HG02798 (cell line): ENCODE results near the gene COA3.

Experiments
- ATAC-seq: cut with Tn5 transposase; IDR thresholded peaks from one replicate; pipeline ENCODE4 v1.9.1; 2021; ENCODE audit warnings: mild to moderate bottlenecking; ENCODE audit not compliant: unreplicated experiment, poor library complexity

COA3 gene

DNA sequence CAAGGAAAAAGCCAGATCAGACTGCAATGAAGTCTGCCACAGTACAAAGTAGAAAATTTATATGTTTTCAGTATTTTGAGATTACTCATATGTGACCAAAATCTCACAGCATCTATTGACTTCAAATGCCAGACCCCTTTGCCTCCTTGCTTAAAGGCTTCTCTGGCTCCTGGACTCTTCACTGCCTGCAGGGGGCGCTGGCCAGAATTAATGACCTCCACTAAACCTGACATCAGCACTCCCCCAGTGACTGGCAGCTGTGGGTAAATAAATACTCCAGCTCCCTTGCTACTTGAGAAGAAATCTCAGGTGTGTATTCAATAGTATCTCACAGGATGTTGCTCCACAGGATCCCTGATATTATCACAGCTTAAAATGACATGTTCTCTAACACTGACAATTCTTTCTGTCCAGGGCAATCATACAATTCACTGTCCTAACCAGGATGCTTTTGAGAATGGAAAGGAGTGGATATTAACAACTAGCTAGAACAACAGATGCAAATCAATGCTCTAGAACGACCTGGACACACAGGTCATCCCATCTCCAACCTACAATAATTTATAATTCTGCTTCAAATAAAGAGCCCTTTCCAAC, 21.5 kb upstream of the COA3 start:
- ATAC-seq = no peak

- no peak for ATAC-seq
These were observed 19.9 kb upstream of the COA3 start for GRCh38 chr17:42818379-42818778.

GRCh38 chr17:42817866-42818265, 19.4 kb upstream of the COA3 start:
- ATAC-seq = no peak

GRCh38 chr17:42814633-42815399, 16.3 kb upstream of the COA3 start:
- ATAC-seq = no peak

- ATAC-seq = no peak
These were observed 10.7 kb upstream of the COA3 start for GRCh38 chr17:42809250-42809649.

GRCh38 chr17:42806249-42806648, 7.7 kb upstream of the COA3 start:
- no peak for ATAC-seq

- no peak for ATAC-seq
These were observed 6.4 kb upstream of the COA3 start for GRCh38 chr17:42804918-42805367.

DNA sequence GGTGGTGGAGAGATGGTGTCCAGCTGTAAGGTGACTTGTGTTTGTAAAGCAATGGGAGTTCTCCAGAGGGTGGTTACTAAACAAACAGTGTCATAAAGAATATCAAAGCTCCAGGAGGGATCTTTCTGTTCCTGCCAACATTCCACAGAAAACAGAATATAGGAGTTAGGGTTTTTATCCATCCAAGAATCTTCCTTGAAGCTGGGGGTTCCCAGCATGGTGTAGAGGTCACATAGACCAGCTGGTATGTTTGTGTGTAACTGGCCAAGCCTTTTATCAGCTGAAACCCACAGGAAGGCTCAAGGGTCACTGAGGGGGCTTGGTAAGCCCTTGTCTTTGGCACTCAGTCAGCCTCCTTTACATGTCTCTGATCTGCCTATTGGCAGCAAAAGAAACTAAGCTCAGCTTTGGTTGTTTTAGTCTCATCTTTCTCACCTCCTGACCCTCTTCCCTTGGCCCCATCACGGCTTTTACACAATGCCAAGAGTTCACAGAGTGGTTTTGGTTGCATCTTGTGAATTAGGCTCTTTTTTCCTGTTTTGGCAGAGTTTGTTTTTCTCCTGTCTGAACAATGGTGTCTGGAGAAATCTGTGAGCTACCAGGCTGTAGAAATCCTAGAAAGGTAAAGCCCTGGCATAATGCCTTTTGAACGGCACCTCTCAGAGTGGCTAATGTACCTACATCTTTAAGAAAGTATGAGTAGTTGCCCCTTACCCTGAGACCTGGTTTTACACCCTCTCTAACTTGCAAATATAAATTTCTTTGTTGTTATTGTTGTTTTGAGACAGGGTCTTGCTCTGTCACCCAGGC, 4.8 kb upstream of the COA3 start:
- no peak for ATAC-seq

- ATAC-seq = no peak
These were observed 507 bp downstream of the COA3 start for GRCh38 chr17:42798011-42798382.

DNA sequence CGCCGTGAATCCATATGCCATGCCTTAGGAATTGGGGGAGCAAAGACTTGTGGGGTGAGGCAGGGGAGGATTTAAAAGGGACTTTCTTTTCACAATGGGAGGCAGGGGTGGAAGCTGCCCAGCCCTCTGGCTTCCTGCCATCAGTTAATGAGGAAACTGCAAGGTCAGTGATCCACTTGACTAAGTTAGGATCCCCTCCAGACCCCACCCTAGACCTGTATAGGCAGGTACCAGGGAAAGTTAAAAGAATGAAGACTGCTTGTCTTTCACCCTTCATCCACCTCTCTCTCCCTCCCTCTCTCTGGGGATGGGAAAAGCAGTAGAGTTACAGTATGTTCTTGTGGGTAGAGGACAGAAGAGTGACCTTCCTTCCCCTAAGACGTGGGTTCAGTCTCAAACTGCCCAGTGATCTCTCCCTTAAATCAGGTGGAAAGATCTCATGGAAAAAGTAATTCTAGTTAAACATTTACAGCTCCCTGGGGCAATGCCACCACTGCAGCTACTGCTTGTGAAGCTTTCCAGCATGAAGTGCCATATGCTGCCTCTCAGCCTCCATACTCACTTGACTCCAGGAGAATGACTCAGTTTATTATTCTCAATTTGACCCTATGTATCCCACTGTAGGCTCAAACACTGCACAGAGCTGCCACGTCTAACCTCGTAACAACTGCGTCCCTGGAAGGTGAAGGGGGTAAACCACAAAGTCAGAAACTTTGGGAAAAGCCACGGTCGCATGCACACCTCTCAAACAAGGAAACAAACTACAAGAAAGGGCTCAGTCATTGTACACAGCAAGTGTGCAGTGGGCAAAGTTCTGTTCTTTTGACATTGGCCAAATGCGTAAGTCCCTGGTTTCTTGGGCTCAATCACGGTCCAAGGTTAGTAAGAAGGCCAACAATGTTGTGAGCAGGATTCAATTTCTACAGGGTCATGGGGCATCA, 1.2 kb downstream of the COA3 start:
- no peak for ATAC-seq

- no peak for ATAC-seq
These were observed 2.3 kb downstream of the COA3 start for GRCh38 chr17:42796066-42796758.

- no peak for ATAC-seq
These were observed 3.0 kb downstream of the COA3 start for GRCh38 chr17:42795465-42795864.

DNA sequence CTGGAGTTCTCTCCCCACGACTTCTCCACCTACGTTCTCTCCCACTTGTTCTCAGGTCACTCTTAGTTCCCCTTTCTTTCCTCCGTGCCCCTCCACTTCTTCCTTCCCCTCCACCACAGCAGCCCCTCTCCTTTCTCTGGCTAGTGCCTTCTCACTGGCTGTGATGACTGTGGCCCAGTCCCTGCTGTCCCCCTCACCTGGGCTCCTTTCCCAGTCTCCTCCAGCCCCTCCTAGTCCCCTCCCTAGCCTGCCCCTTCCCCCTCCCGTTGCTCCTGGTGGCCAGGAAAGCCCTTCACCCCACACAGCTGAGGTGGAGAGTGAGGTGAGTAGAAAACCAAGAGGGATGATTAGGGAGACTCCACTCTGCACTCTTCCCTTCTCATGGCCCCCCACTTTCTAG, 3.4 kb downstream of the COA3 start:
- ATAC-seq = no peak

GRCh38 chr17:42792545-42792944, 6.0 kb downstream of the COA3 start:
- ATAC-seq = no peak

GRCh38 chr17:42791948-42792347, 6.6 kb downstream of the COA3 start:
- no peak for ATAC-seq

GRCh38 chr17:42787266-42787665, 11.2 kb downstream of the COA3 start:
- no peak for ATAC-seq

DNA sequence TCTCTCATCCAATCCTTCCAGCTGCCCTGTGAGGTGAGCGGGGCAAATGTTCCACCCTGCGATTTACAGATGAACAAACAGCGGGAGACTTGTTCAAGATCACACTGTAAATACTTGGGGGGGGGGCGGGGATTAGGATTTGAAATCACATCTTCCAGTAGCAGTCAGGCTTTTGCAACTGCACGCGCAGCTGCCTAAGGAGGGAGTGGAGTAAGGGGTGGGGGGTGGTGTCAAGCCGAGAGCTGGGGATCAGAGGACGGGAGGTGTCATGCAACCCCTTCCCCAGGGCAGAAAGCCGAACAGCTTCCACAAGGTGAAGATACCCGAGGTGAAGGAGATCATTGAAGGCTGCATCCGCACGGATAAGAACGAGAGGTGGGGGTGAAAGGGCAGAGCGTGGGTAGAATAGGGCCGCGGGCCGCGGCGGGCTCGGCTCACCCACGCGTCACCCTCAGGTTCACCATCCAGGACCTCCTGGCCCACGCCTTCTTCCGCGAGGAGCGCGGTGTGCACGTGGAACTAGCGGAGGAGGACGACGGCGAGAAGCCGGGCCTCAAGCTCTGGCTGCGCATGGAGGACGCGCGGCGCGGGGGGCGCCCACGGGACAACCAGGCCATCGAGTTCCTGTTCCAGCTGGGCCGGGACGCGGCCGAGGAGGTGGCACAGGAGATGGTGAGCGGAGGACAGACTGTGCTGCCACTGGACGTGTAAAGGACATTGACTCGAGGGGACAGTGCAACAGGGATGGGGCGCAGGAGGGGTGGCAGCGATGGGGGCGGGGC, 13.5 kb downstream of the COA3 start:
- no peak for ATAC-seq

- ATAC-seq = no peak
These were observed 14.1 kb downstream of the COA3 start for GRCh38 chr17:42784409-42784808.

DNA sequence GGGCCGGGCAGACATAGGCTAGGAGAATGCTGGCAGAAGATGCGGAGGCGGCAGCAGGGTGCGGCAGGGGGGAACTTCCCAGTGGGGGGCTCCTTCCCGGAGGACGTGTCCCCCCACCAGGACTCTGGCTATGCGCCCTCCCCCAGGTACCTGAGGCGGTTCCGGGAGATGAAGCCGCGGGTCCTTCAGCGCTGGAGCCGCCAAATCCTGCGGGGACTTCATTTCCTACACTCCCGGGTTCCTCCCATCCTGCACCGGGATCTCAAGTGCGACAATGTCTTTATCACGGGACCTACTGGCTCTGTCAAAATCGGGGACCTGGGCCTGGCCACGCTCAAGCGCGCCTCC, 14.7 kb downstream of the COA3 start:
- ATAC-seq = no peak
